K562 (cell line): ENCODE results near the gene ZNRD2. TPM values are rescaled to one million over a fixed set of nuclear protein-coding genes. Genes with fewer than 3 reads are reported as not detected.

Experiments used
- ARID2 ChIP-seq: fragments of 450-650 bp; IDR thresholded peaks from 2 replicates; pipeline ENCODE4 v1.6.1; 2017; ENCODE audit warnings: antibody characterized with exemption, mild to moderate bottlenecking
- BMI1 ChIP-seq: fragments of 150-350 bp; IDR thresholded peaks from 2 replicates; pipeline ENCODE4 v1.6.1; 2014; ENCODE audit warnings: low read length
- CBFA2T2 ChIP-seq: fragments of 450-650 bp; conservative IDR thresholded peaks from 2 replicates; pipeline ENCODE4 v1.6.1; 2017; ENCODE audit warnings: mild to moderate bottlenecking
- DDX20 ChIP-seq: fragments of 450-650 bp; IDR thresholded peaks from 2 replicates; pipeline ENCODE4 v1.6.1; 2016; ENCODE audit warnings: missing genetic modification characterization, low read depth, mild to moderate bottlenecking, missing compliant biosample characterization, moderate library complexity
- JUND ChIP-seq, 2 experiments: IDR thresholded peaks; 2 replicates in 1 of 2; 3 replicates in 1 of 2; pipeline ENCODE4 v1.6.1; 2011; ENCODE audit warnings: borderline replicate concordance in 2 of 2, low read depth in 2 of 2, low read length in 2 of 2, improper control_type of control experiment in 1 of 2, missing biosample characterization in 1 of 2, missing genetic modification characterization in 1 of 2, missing genetic modification reagents in 1 of 2
- KLF10 ChIP-seq: fragments of 250-450 bp; sonication (Bioruptor Pico); IDR thresholded peaks from 2 replicates; pipeline ENCODE4 v1.6.1; 2021; ENCODE audit warnings: matching md5 sums
- THRAP3 ChIP-seq: fragments of 450-650 bp; IDR thresholded peaks from 2 replicates; pipeline ENCODE4 v1.6.1; 2016; ENCODE audit warnings: mild to moderate bottlenecking, inconsistent platforms, borderline replicate concordance
- VEZF1 ChIP-seq: fragments of 200-800 bp; sonication (Bioruptor generic); IDR thresholded peaks from 2 replicates; pipeline ENCODE4 v1.6.1; 2017; ENCODE audit warnings: missing genetic modification characterization, missing compliant biosample characterization
- polyA plus RNA-seq, 8 experiments: library from polyadenylated mRNA; depleted of rRNA in 4 of 8; stranded (reverse) in 5 of 8; unstranded in 3 of 8; fragments of >200 nt; fragmentation: Nextera tagmentation in 2 of 8; fragmentation: Illumina TruSeq in 1 of 8; extraction: Ambion mirVana in 2 of 8; extraction: Trizol in 1 of 8; gene quantifications; 2 replicates each; pipeline versions ENCODE4 v1.2.1 to v1.2.3, GENCODE V29; 2011 to 2014; ENCODE audit warnings: inconsistent platforms in 1 of 8, missing spikeins in 1 of 8
- total RNA-seq, 7 experiments: library from RNA; depleted of rRNA in 6 of 7; stranded (reverse); fragments of >200 nt in 6 of 7; fragmentation: Illumina TruSeq in 2 of 7; extraction: Trizol in 2 of 7; gene quantifications; 2 replicates each; pipeline versions ENCODE4 v1.2.1 to v1.2.3, GENCODE V29; 2011 to 2021; ENCODE audit warnings: low replicate concordance in 1 of 7

Gene ZNRD2
- total and polyA plus RNA-seq, 9 of the 15 experiments (the other 6 are each of a cell fraction or from before 2014, with no cell fraction given) = 13.4 to 129 (median 60.4) TPM

GRCh38 chr11:65555693-65556231, 14.5 kb upstream of the ZNRD2 start (continued):
- TF ChIP-seq JUND (IDR thresholded peaks at IDR 0.05; ENCODE audit: borderline replicate concordance, low read depth, low read length) = peak; percentile 26; the same call in 1 of the 2 replicates
- TF ChIP-seq JUND (tag; IDR thresholded peaks at IDR 0.05; ENCODE audit: borderline replicate concordance, low read depth, low read length) = no peak
- no peak for TF ChIP-seq BMI1
- TF ChIP-seq DDX20 (tag) = no peak
- no peak for TF ChIP-seq ARID2
- no peak for TF ChIP-seq KLF10 (CRISPR knock-in tag)
- no peak for TF ChIP-seq THRAP3
- TF ChIP-seq VEZF1 (CRISPR knock-in tag) = 0 out of 2 replicates have a peak, but pooled peaks have one; percentile 36
- no peak for TF ChIP-seq CBFA2T2
